B cell (primary cell): ENCODE data around the gene LRRC45. TPM values are rescaled to one million over a fixed set of nuclear protein-coding genes. Genes with fewer than 3 reads are reported as not detected.

Experiments
- ATAC-seq: fragments of 200-7000 bp; cut with Tn5 transposase; one replicate; pipeline ENCODE4 v1.10.0; 2021; ENCODE audit warnings: low read depth, mild to moderate bottlenecking, moderate number of reproducible peaks, moderate library complexity
- CTCF ChIA-PET: fragments of 350-600 bp; sonication (Branson Sonifier 250); formaldehyde crosslinking; loops from one replicate; lab custom pipeline; 2021; ENCODE audit warnings: antibody characterized with exemption, inconsistent platforms; lab: Charles Lee
- POLR2A ChIA-PET: fragments of 350-600 bp; sonication (Branson Sonifier 250); formaldehyde crosslinking; loops from one replicate; lab custom pipeline; 2021; ENCODE audit warnings: antibody characterized with exemption; lab: Charles Lee
- DNase-seq: peaks from one replicate; pipeline ENCODE4 v3.0.0; 2013
- H2AFZ ChIP-seq: 2 replicates; pipeline ENCODE4 v1.6.1; 2012; ENCODE audit warnings: mild to moderate bottlenecking, low read depth, low read length; ENCODE audit not compliant: insufficient read depth, poor library complexity, severe bottlenecking
- H3K27ac ChIP-seq, 2 donors: 1 replicate in 1 of 2; 2 replicates in 1 of 2; pipeline ENCODE4 v1.5.1; 2012 to 2013; ENCODE audit warnings: low read length in 2 of 2, mild to moderate bottlenecking in 2 of 2, moderate library complexity in 1 of 2
- H3K27me3 ChIP-seq, 4 experiments: fragments of 200-600 bp in 1 of 4; sonication (generic) in 1 of 4; replicated peaks in 1 of 4; 1 replicate in 2 of 4; 2 replicates in 2 of 4; pipeline versions ENCODE4 v1.6.1 to v1.7.0; 2013 to 2016; ENCODE audit warnings: low read length in 3 of 4, mild to moderate bottlenecking in 2 of 4, mixed read lengths in 1 of 4, moderate library complexity in 1 of 4; ENCODE audit not compliant: insufficient read depth in 4 of 4, control insufficient read depth in 3 of 4; ENCODE audit errors: control extremely low read depth in 1 of 4
- H3K36me3 ChIP-seq, 2 experiments: replicated peaks in 1 of 2; 1 replicate in 1 of 2; 2 replicates in 1 of 2; pipeline versions ENCODE4 v1.6.1 to v1.7.1; 2013; ENCODE audit warnings: low read length in 1 of 2; ENCODE audit not compliant: insufficient read depth in 2 of 2, control insufficient read depth in 1 of 2; ENCODE audit errors: control extremely low read depth in 1 of 2, extremely low read depth in 1 of 2
- H3K4me1 ChIP-seq, 2 donors: fragments of 200-600 bp in 1 of 2; sonication (generic) in 1 of 2; 1 replicate in 1 of 2; 2 replicates in 1 of 2; pipeline versions ENCODE4 v1.5.1 to v1.6.1; 2013 to 2017; ENCODE audit warnings: low read length in 2 of 2; ENCODE audit not compliant: control insufficient read depth in 2 of 2, insufficient read depth in 2 of 2
- H3K4me2 ChIP-seq: replicated peaks from 2 replicates; pipeline ENCODE3; 2012; ENCODE audit warnings: mild to moderate bottlenecking, low read depth, low read length; ENCODE audit not compliant: poor library complexity, severe bottlenecking
- H3K4me3 ChIP-seq, 5 experiments: fragments of 200-600 bp in 1 of 5; sonication (generic) in 1 of 5; 1 replicate in 3 of 5; 2 replicates in 2 of 5; pipeline versions ENCODE4 v1.5.1 to v1.7.0; 2011 to 2016; ENCODE audit warnings: low read length in 4 of 5, mild to moderate bottlenecking in 4 of 5, low read depth in 2 of 5, control low read depth in 1 of 5, moderate library complexity in 1 of 5; ENCODE audit not compliant: insufficient read depth in 1 of 5; ENCODE audit errors: control extremely low read depth in 1 of 5, extremely low read depth in 1 of 5
- H3K79me2 ChIP-seq: fragments of 200-600 bp; sonication (generic); one replicate; pipeline ENCODE4 v1.6.0; 2016; ENCODE audit warnings: low read length; ENCODE audit not compliant: control insufficient read depth, insufficient read depth
- H3K9ac ChIP-seq: fragments of 200-600 bp; sonication (generic); 2 replicates; pipeline ENCODE4 v1.6.1; 2017; ENCODE audit warnings: mild to moderate bottlenecking, low read length, moderate library complexity
- H3K9me3 ChIP-seq, 3 donors: one replicate each; pipeline versions ENCODE4 v1.6.1 to v1.7.1; 2013; ENCODE audit warnings: low read length in 2 of 3; ENCODE audit not compliant: control insufficient read depth in 2 of 3, insufficient read depth in 1 of 3; ENCODE audit errors: control extremely low read depth in 1 of 3
- H4K20me1 ChIP-seq: 2 replicates; pipeline ENCODE4 v1.6.0; 2012; ENCODE audit warnings: mild to moderate bottlenecking, low read length; ENCODE audit not compliant: insufficient read depth, control insufficient read depth, poor library complexity, severe bottlenecking
- H3K27ac Mint-ChIP-seq: one replicate; pipeline ENCODE4 v1.8.0; 2021; ENCODE audit warnings: mixed read lengths
- H3K27me3 Mint-ChIP-seq: one replicate; pipeline ENCODE4 v1.8.0; 2021; ENCODE audit warnings: mixed read lengths
- H3K4me1 Mint-ChIP-seq: one replicate; pipeline ENCODE4 v1.8.0; 2021; ENCODE audit warnings: mixed read lengths
- H3K4me3 Mint-ChIP-seq: one replicate; pipeline ENCODE4 v1.8.0; 2021; ENCODE audit warnings: mixed read lengths
- H3K9me3 Mint-ChIP-seq: one replicate; pipeline ENCODE4 v1.8.0; 2022; ENCODE audit warnings: mixed read lengths; ENCODE audit not compliant: insufficient read depth
- CTCF ChIP-seq: fragments of 200-600 bp; IDR thresholded peaks from one replicate; pipeline ENCODE4 v1.8.0; 2022; ENCODE audit warnings: antibody characterized with exemption, mild to moderate bottlenecking
- EZH2 ChIP-seq: IDR thresholded peaks from 2 replicates; pipeline ENCODE4 v1.6.1; 2012; ENCODE audit warnings: borderline replicate concordance, low read depth, mild to moderate bottlenecking, moderate library complexity, low read length; ENCODE audit not compliant: insufficient read depth, poor library complexity, severe bottlenecking
- WGBS: methylation state at CpG from one replicate; pipeline ENCODE4 v1.1.5; 2013; ENCODE audit warnings: missing lambda C conversion rate; ENCODE audit not compliant: insufficient coverage; 5-methylcytosine and 5-hydroxymethylcytosine counted together
- intact Hi-C: fragments of 100-400 bp; cut with micrococcal nuclease; formaldehyde crosslinking; loops from one replicate; pipeline ENCODE4 v1.10.0; 2022
- polyA plus RNA-seq: library from polyadenylated mRNA; depleted of rRNA; stranded (reverse); fragments of >200 nt; gene quantifications from 2 replicates; pipeline ENCODE4 v1.2.3, GENCODE V29; 2012
- total RNA-seq, 2 donors: library from RNA; stranded (reverse); fragments of 120-200 nt in 1 of 2; gene quantifications; 1 replicate in 1 of 2; 2 replicates in 1 of 2; pipeline versions ENCODE4 v1.2.3 to v1.2.4, GENCODE V29; 2013 to 2022

LRRC45 gene
- total and polyA plus RNA-seq, 2 donors (not counting 1 experiment from before 2014, with no cell fraction given), result 19.4 to 19.6 TPM

- H3K9ac ChIP-seq, result no peak overlapping the region
- TF ChIP-seq EZH2, result no peak
- no peak for TF ChIP-seq CTCF
- H2AFZ ChIP-seq, result no peak overlapping the region
- 97% methylated on average over 31 of the region's 31 CpGs for WGBS
- peaks cover 0 to 2% of the 10 kb centered on the region in 2 experiments for H3K36me3 ChIP-seq
- H4K20me1 ChIP-seq, result peaks cover 20% of the 10 kb centered on the region
- Mint-ChIP-seq H3K4me3 (no peak overlapping the region), H3K27me3 (no peaks in the 10 kb centered on the region), H3K9me3 (no peaks in the 10 kb centered on the region), H3K4me1 (peaks cover 3% of the 10 kb centered on the region), H3K27ac (no peak overlapping the region)
- POLR2A ChIA-PET, result no interaction called here
- H3K4me3 ChIP-seq, result no peak overlapping the region
- no peaks in the 10 kb centered on the region for H3K9me3 ChIP-seq
- ATAC-seq, result no peak
- intact Hi-C loops, result no loop called here
- H3K27me3 ChIP-seq, result no peaks in the 10 kb centered on the region
- H3K4me1 ChIP-seq, result no peaks in the 10 kb centered on the region
- H3K4me2 ChIP-seq, result no peak overlapping the region
- CTCF ChIA-PET, result no interaction called here
- DNase-seq, result no peak
- H3K79me2 ChIP-seq, result peaks cover 29% of the 10 kb centered on the region
- H3K27ac ChIP-seq, result no peak overlapping the region
Observed at GRCh38 chr17:81992306-81993102, 30.6 kb upstream of the LRRC45 start.
